LNCAP (cell line): ENCODE results near the gene KRTAP5-10.
"Not testable (repeated sequence)": the region's sequence is repeated elsewhere in the genome, so short reads cannot be mapped to it uniquely, and the experiment has no call there.

Source experiments
- TF ChIP-seq, protein P1 (sequence below): fragments of 450-650 bp; IDR thresholded peaks from 2 replicates; pipeline ENCODE4 v1.5.1; 2017; ENCODE audit warnings: mild to moderate bottlenecking

The KRTAP5-10 gene

GRCh38 chr11:71565263-71565662 lies at the start of gene KRTAP5-10:
Gene KRTAP5-10 (plus strand): TSS chr11:71565563. CDS start chr11:71565588, 25 bp downstream.
- TF ChIP-seq, protein P1, sequence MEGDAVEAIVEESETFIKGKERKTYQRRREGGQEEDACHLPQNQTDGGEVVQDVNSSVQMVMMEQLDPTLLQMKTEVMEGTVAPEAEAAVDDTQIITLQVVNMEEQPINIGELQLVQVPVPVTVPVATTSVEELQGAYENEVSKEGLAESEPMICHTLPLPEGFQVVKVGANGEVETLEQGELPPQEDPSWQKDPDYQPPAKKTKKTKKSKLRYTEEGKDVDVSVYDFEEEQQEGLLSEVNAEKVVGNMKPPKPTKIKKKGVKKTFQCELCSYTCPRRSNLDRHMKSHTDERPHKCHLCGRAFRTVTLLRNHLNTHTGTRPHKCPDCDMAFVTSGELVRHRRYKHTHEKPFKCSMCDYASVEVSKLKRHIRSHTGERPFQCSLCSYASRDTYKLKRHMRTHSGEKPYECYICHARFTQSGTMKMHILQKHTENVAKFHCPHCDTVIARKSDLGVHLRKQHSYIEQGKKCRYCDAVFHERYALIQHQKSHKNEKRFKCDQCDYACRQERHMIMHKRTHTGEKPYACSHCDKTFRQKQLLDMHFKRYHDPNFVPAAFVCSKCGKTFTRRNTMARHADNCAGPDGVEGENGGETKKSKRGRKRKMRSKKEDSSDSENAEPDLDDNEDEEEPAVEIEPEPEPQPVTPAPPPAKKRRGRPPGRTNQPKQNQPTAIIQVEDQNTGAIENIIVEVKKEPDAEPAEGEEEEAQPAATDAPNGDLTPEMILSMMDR = no peak

GRCh38 chr11:71518506-71519471 lies 46.6 kb upstream of the KRTAP5-10 start:
- TF ChIP-seq, protein P1 = no peak

DNA sequence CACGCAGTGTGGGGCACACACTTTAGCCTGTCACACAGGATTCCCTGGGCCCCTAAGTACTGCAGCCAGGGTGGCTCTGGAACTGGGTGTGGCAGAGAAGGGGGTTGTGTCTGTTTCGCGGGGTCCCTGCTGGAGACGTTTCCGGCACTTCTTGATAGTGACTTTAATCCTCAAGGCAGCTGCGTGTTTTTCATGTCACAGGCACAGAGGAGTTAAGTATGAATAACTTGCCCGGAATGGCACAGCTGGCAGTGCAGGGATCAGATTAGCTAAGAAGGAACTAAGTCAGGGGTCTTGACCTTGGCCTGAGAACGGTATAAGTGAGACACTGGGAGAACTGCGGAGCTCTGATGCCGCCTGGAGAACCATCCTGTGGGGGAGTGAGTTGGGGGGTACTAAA lies 45.8 kb upstream of the KRTAP5-10 start:
- TF ChIP-seq, protein P1 = no peak

- TF ChIP-seq, protein P1 = no peak
Measured at GRCh38 chr11:71525188-71525937, 40.0 kb upstream of the KRTAP5-10 start.

DNA sequence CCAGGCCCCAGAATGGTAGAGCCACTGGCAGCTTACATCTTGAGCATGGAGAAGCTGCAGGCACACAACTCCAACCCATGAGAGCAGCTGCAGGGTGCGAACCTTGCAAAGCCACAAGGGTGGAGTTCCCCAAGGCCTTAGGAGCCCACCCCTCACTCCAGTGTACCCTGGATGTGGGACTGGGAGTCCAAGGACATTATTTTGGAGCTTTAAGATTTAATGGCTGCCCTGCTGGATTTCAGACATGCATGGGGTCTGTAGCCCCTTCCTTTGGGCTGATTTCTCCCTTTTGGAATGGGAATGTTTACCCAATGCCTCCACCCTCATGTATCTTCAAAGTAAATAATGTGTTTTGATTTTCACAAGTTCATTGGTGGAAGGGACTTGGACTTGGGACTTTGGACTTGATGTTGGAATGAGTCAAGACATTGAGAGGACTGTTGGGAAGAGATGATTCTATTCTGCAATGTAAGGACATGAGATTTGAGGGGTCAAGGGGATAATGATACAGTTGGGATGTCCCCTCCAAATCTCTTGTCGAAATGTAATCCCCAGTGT lies 39.3 kb upstream of the KRTAP5-10 start:
- TF ChIP-seq, protein P1 = no peak

DNA sequence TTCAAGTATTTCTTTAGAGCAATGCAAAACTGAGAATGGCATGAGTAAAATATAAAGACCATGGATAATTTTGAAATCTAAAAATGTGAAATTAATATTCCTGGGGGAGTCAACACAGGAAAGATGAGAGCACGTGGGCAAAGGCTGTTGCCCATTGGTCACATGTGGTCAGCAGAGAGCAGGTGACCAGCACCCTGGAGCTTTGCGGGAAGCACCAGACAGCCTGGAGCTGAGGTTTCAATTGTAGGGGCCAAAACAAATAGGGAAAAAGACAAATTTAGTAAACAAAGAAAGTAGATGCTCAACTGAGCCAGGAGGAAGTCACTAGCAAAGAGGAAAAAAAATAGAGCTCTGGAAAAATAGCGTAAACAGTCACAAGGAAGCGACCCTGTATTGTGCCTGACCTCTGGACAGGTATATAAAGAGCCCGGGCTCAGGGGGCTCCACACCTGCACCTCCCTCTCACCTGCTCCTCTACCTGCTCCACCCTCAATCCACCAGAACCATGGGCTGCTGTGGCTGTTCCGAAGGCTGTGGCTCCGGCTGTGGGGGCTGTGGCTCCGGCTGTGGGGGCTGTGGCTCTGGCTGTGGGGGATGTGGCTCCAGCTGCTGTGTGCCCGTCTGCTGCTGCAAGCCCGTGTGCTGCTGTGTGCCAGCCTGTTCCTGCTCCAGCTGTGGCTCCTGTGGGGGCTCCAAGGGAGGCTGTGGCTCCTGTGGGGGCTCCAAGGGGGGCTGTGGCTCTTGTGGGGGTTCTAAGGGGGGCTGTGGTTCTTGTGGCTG lies 38.4 kb upstream of the KRTAP5-10 start, which contains the start of gene KRTAP5-7:
Gene KRTAP5-7 (plus strand): TSS at position 472 of the 780 bp plus-strand sequence. CDS start 34 bp downstream, at position 506.
- TF ChIP-seq, protein P1 = not testable (repeated sequence)
